Regular cardiac myocyte (primary cell): ENCODE results near the gene JAM2. TPM values are rescaled to one million over a fixed set of nuclear protein-coding genes. Genes with fewer than 3 reads are reported as not detected.

ENCODE experiments used
- total RNA-seq: library from RNA; depleted of rRNA; stranded (reverse); fragments of >200 nt; gene quantifications from 2 replicates; pipeline ENCODE4 v1.2.3, GENCODE V29; 2014

The JAM2 gene
- total RNA-seq, result under 0.01 and 2.0 TPM in 2 replicates

GRCh38 chr21:25638660-25639550 is at the start of gene JAM2:
Gene JAM2 (plus strand): TSS chr21:25639258. CDS start chr21:25639822, 564 bp downstream.

GRCh38 chr21:25607151-25608043 is 31.7 kb upstream of the JAM2 start, which contains the start of gene MRPL39:
Gene MRPL39 (minus strand): TSS chr21:25607481. CDS start chr21:25607475, 6 bp downstream.

GRCh38 chr21:25734904-25735645 is 96.0 kb downstream of the JAM2 start, which contains the start of the genes ATP5PF and GABPA:
Gene ATP5PF (minus strand): TSS chr21:25734904. CDS start chr21:25729794, 5,110 bp downstream.
Gene GABPA (plus strand): TSS chr21:25734972. CDS start chr21:25741599, 6,627 bp downstream.

Other genes starting within 250 kb of the JAM2 start
- 25.9 and 49.5 TPM in 2 replicates for gene MRPL39, start 31.8 kb upstream of the JAM2 start, total RNA-seq
- gene ATP5PF, start 95.6 kb downstream of the JAM2 start, total RNA-seq, result 36.9 and 68.1 TPM in 2 replicates
- 29.3 and 33.8 TPM in 2 replicates for gene GABPA, start 95.7 kb downstream of the JAM2 start, total RNA-seq